Measurements from ENCODE around the gene RAD51B.

- TF ChIP-seq CTCF (conservative IDR thresholded peaks at IDR 0.05; ENCODE audit: low read depth, low read length) (no peak), EZH2 (IDR thresholded peaks at IDR 0.05; ENCODE audit: borderline replicate concordance, low read depth, low read length, poor library complexity, severe bottlenecking) (no peak)
These were observed 930.2 kb downstream of the RAD51B start for GRCh38 chr14:68749487-68750475.

All from A673 (cell line).